Measurements from ENCODE around the gene TJP2. TPM values are rescaled to one million over a fixed set of nuclear protein-coding genes. Genes with fewer than 3 reads are reported as not detected.

Gene TJP2
- total and polyA plus RNA-seq, 2 of the 4 experiments (the other 2 are of a cell fraction), result 38.3 to 49.3 TPM

DNA sequence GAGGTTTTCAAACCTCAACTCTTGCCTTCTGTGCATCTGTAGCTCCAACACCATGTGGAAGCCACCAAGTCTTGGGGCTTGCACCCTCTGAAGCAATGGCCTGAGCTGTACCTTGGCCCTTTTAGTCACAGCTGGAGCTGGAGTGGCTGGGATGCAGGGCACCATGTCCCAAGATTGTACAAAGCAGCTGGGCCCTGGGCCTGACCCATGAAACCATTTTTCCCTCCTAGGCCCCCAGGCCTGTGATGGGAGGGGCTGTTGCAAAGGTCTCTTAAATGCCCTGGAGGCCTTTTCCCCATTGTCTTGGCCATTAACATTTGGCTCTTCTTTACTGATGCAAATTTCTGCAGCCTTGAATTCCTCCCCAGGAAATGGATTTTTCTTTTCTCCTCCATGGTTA is 139.1 kb downstream of the TJP2 start:
- Histone ChIP-seq H3K27me3 (ENCODE audit: control insufficient read depth, insufficient read depth, low read length) (peaks cover 3% of the 10 kb centered on the region), H2AK5ac (ENCODE audit: low read depth, low read length) (no peak overlapping the region), H3K4me2 (ENCODE audit: low read depth, low read length) (no peak overlapping the region), H3K4me3 (ENCODE audit: insufficient read depth, low read depth, low read length) (no peak overlapping the region), H3K4me1 (ENCODE audit: control insufficient read depth, insufficient read depth, low read length) (no peaks in the 10 kb centered on the region), H2AK9ac (replicated peaks; ENCODE audit: low read depth, low read length, poor library complexity) (no peak overlapping the region), H4K8ac (ENCODE audit: low read depth in 2 of 2, low read length in 2 of 2) (no peak overlapping the region), H3K14ac (replicated peaks; ENCODE audit: low read depth, low read length) (no peak overlapping the region), H3K18ac (ENCODE audit: low read depth, low read length) (no peak overlapping the region), H3K79me1 (ENCODE audit: low read depth in 1 of 2, low read length in 2 of 2) (no peaks in the 10 kb centered on the region), H2AFZ (replicated peaks; ENCODE audit: low read length, poor library complexity) (no peak overlapping the region), H2BK15ac (ENCODE audit: low read depth, low read length) (no peak overlapping the region), H3K9me1 (ENCODE audit: insufficient read depth, low read length) (no peaks in the 10 kb centered on the region), H4K5ac (ENCODE audit: low read depth, low read length) (no peak overlapping the region), H3K23ac (ENCODE audit: low read depth, low read length) (no peak overlapping the region), H3K4ac (ENCODE audit: low read depth, low read length) (no peak overlapping the region), H3K27ac (ENCODE audit: insufficient read depth, low read length) (no peak overlapping the region), H3K9ac (ENCODE audit: low read depth, low read length) (no peak overlapping the region), H4K91ac (ENCODE audit: insufficient read depth, low read depth, low read length) (no peak overlapping the region), H2BK120ac (ENCODE audit: low read depth, low read length) (no peak overlapping the region), H3K56ac (ENCODE audit: extremely low read depth, insufficient read depth, low read length) (no peak overlapping the region), H4K20me1 (ENCODE audit: insufficient read depth, low read length) (no peaks in the 10 kb centered on the region), H3K9me3 (ENCODE audit: control insufficient read depth, insufficient read depth, low read length) (peaks cover 2% of the 10 kb centered on the region; the same call in 1 of the 2 replicates), H3K36me3 (ENCODE audit: control insufficient read depth, insufficient read depth, low read length) (no peaks in the 10 kb centered on the region), H2BK20ac (ENCODE audit: low read depth, low read length) (no peak overlapping the region), H2BK5ac (ENCODE audit: low read depth, low read length, poor library complexity, severe bottlenecking) (no peak overlapping the region)
- ChIA-PET CTCF (no interaction called here), POLR2A (ENCODE audit: unreplicated experiment) (no interaction called here)
- in situ Hi-C loops (cut with MboI; ENCODE audit: low sequenced_read_pairs) (no loop called here), dilution Hi-C loops (cut with HindIII; ENCODE audit: low sequenced_read_pairs, unreplicated experiment) (no loop called here), intact Hi-C loops (cut with micrococcal nuclease) (no loop called here)
- DNase-seq, result no peak
- no TSS peak for BruUV-seq (replicated peaks)
- TF ChIP-seq, protein P1, sequence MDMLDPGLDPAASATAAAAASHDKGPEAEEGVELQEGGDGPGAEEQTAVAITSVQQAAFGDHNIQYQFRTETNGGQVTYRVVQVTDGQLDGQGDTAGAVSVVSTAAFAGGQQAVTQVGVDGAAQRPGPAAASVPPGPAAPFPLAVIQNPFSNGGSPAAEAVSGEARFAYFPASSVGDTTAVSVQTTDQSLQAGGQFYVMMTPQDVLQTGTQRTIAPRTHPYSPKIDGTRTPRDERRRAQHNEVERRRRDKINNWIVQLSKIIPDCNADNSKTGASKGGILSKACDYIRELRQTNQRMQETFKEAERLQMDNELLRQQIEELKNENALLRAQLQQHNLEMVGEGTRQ (IDR thresholded peaks at IDR 0.05; ENCODE audit: low read depth, low read length), result no peak
- no peak for TF ChIP-seq CEBPB (IDR thresholded peaks at IDR 0.05; ENCODE audit: low read depth, low read length)
- no peak for TF ChIP-seq MAFK (IDR thresholded peaks at IDR 0.05; ENCODE audit: low read depth, low read length)
- no peak for TF ChIP-seq NFE2L2 (IDR thresholded peaks at IDR 0.05; ENCODE audit: low read depth, low read length)
- TF ChIP-seq, protein P2, sequence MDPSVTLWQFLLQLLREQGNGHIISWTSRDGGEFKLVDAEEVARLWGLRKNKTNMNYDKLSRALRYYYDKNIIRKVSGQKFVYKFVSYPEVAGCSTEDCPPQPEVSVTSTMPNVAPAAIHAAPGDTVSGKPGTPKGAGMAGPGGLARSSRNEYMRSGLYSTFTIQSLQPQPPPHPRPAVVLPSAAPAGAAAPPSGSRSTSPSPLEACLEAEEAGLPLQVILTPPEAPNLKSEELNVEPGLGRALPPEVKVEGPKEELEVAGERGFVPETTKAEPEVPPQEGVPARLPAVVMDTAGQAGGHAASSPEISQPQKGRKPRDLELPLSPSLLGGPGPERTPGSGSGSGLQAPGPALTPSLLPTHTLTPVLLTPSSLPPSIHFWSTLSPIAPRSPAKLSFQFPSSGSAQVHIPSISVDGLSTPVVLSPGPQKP (IDR thresholded peaks at IDR 0.05; ENCODE audit: borderline replicate concordance, low read depth, low read length), result no peak
- ATAC-seq (ENCODE audit: low read depth), result no peak
